Stimulated activated CD8-positive, alpha-beta memory T cell treated with anti-CD3 and anti-CD28 coated beads, Interleukin-7, amount 100 ng/mL, for 24 hours (primary cell): ENCODE results near the gene SBF2.

ENCODE experiments used
- DNase-seq: peaks from one replicate; pipeline ENCODE4 v3.0.0-alpha.2; 2020; ENCODE audit warnings: low read depth

SBF2 gene

DNA sequence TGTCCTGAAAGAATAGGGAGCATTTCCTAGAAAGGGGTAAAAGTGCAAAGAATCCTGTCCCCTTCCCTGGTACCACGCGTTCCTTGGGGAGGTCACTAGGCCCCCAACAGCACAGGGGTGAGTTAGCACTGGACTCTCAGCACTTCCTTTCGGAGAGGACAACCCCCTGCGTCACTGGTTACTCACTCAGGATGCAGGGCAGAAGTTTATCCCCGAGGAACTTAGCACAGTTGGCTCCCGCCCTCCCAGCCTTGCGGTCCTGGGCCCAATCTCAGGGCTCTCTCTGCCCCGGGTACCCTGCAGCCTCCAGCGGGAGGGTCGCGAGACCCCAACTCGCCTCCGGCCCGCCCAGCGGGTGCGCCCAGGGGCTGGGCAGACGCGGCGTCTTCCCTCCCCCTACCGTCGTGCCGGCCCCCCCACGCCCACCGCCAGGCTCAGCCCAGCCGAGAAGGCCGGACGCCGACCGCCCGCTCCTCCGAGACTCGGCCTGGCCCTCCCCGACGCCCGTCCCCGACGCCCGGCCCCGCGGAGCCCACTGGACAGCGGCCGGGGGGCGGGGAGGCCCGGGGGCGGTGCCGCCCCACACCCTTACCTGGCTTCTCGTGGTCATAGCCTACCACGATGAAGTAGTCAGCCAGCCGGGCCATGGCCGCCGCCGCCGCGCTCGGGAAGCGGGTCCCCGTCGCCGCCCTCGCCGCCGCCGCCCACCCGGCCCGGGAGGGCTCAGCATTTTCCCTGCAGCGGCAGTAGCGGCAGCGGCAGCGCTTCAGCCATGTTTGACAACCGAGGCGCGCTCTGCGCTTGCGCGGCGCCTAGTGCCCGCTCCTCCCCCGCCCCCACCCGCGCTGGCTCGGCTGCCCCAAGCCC is at the start of gene SBF2:
TSS of gene SBF2 (minus strand) at position 797 of the 867 bp plus-strand sequence. CDS start at position 647, 150 bp downstream.
- no peak for DNase-seq

DNA sequence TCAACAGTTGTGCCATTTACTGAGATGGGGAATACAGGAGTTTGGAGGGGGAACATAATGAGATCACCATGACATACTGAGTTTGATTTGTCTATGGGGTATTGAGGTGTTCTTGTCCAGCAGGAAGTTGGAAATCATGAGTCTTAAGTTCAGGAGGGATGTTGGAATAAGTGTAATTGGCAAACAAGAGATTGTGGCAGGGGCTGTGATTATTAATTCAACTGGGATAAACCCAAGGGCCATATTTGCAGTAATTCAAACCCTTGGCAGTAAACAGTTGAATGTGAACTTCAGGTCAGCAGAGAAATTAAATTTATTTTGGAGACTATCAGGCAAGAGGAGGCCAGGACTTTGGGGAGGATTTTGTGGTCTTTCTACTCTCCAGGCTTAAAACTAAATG is 44.3 kb upstream of the SBF2 start:
- no peak for DNase-seq

DNA sequence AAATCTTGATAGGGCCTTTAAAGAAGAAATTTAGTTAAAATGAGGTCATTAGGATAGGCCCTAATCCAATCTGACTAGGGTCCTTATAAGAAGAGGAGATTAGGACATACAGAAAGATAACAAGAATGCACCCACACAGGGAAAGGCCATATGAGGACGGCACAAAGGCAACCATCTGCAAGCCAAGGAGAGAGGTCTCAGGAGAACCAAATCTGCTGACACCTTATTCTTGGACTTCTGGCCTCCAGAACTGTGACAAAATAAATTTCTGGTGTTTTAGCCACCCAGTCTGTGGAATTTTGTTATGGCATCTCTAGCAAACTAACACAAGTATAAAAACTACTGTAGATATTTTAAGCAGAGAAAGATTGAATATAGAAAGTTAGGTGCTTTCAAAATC is 39.5 kb upstream of the SBF2 start:
- DNase-seq: no peak

DNA sequence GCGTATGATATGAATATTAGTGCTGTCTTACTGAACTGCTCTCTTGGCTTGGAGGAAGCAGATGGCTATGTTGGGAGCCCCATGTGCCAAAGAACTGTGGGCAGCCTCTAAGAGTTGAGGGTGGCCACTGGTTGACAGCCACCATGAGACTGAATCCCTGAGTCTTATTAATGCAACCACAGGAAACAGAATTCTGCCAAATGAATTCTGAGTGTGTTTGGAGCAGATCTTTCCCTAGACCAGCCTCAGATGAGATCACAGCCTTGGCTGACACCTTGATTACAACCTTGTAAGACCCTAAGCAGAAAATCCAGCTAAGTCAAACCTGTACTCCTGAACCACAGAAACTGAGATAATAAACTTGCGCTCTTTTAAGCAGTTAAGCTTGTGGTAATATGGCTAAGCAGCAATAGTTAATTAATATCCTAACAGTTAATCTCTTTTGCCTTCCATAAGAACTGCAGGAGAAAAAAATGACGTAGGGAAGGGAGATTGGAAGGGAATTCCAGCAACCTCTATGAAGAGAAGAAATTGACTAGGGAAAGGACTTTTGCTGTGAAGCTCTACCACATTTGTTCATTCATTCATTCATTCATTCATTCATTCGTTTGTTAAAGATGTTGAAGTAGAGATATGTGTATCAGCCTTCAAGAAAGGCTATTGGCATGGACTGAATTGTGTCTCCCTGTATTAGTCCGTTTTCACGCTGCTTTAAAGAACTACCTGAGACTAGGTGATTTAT is 37.7 kb upstream of the SBF2 start:
- DNase-seq: no peak

DNA sequence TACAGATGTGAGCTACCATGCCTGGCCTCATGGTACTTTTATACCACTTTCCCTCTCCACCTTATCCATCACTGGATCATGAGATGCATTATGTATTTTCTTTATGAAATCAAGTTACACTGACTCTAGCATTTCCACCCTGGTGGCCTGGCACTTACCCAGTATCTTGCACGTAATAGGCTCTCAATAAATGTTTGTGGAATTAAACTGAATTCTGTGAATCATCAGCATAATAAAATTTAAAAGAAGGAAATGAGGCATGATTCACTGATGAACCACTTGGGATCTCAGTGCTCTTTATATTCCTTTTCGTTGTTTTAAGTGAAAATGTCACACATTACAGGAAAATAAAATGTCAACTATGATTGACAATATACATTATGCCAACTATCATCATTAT is 35.9 kb upstream of the SBF2 start:
- DNase-seq: no peak

DNA sequence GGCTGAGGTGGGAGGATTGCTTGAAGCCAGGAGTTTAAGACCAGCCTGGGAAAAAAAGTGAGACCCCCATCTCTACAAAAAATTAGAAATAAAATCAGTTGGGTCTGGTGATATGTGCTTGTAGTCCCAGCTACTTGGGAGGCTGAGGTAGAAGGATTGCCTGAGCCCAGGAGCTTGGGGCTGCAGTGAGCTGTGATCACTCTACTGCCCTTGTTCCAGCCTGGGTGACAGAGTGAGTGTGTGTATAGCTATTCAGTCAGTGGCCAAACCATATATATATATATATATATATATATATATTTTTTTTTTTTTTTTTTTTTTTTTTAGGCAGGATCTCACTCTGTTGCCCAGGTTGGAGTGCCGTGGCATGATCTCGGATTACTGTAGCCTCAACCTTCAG is 35.3 kb upstream of the SBF2 start:
- DNase-seq: no peak

DNA sequence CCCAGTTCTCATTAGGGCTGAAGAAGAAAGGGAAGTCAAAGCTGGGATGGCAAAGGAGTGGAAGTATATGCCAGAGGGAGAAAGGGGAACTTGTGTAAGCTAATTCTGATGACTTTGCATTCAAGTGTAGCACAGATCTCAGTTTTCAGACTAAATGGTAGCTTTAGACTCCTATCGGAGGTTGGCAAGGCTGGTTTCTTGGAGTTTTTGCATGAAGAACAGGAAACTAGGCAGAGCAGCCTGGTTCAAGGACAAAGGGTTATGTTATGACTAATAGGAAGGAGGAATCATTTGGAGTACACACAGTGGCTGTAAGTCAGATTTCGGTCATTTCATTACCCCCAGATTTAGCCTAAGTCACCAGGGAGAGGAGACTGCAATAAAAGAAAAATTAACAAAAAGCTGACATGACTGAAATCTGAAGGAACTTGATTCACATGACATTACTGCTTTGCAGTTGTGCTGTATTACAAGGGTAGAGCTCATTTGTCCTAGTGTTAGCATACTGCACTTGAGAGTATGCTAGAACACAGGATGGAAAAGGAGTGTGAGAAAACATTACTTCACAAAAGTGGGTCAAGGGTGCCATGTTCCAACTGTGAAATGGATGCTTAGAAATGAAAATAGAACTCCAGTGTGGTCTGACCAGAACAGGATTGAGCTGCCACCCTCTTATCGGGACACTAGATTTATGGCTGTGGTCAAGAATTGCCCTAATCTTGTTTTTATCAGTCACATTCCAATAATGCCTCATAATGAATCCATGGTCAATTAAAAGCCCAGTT is 34.5 kb upstream of the SBF2 start:
- DNase-seq: no peak

DNA sequence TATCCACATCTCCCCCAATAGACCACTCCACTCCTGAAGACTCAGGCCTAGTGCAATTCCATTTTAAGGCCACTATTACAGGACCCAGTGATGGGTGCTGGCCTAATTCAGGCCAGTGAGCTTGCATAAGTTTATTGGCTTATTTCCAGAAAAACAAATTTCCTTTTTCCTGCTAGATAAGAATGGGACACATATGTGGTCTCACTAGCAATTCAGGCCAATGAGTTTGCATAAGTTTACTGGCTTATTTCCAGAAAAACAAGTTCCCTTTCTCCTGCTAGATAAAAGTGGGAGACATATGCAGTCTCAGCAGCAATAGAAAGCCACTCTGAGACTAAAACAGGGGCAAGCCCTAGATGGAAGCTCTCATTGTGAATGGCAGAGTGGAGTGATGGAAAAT is 33.2 kb upstream of the SBF2 start:
- no peak for DNase-seq

DNA sequence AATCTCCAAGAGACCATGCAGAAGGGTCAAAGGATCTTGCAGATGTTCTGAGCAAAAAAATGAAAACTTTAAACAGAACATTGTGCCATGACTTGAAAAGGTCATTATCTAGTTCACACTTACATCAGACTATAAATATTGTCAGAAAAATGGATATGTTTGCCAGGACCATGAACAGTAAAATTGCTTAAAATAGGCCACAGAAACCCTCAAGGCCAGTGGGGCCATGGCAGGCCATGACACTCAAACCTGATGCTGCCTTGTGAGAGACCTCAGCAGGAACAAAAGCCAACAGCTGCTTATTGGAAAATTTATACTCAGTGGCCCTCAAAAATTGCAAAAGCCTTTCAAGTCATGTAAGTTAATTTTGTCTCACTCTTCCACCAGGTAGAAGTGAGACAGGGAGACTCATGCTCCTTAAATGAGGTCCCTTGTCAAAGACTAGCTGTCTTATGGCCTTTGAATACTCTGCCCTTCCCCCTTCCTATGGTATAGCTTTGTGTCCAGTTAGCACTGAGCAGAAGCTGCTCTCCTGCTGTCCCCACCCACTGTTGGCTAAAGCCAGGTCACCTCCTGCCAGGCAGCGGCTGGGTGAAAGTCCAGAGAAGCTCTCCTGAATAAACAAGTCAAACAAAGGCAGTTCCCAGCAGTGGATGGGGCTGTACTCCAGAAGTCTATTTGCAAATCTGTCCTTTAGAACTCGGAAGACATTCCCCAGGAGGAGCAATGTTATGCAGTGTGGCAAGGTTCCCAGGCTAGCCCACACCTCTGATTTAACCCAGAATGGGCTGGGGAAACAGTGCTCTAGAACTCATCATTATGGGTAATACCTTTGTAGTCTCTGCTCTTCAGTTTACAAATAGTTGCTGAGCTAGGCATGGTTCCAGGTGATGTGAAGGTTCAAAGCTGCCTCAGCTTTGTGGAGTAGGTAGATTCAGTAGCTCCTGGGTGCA is 32.3 kb upstream of the SBF2 start:
- no peak for DNase-seq

DNA sequence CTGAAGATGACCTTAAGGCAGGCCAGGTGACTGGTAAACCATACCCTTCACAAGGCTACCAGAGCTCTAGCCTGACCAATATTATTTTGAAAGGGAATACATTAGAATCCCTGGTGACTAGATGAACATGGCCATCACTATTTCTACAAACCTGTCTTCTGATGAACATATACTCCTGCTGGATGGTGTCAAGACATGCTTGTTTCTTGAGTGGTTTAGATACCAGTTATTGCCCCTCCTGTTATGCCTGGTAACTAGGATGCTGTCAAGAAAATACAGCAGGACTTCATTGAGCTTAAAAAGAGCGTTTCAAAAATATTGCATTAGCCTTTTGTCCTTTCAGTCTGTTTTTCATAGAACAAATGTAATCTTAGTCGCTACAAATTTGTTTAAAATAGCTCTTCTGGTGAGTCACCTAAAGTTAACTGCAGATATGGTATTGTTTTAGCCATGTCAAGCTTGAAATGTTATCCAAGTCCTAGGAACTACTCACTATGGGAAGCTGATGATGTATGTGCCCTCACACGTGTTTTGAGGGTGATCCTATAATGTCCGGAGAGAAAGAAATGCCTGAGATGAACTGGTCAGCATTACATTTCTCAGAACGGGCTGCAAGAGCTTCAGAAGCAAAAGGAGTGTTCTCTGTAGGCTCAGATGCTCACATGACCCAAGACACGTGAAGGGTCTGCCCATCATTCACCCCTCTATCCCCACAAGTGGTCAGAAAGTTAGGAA is 31.4 kb upstream of the SBF2 start:
- no peak for DNase-seq

DNA sequence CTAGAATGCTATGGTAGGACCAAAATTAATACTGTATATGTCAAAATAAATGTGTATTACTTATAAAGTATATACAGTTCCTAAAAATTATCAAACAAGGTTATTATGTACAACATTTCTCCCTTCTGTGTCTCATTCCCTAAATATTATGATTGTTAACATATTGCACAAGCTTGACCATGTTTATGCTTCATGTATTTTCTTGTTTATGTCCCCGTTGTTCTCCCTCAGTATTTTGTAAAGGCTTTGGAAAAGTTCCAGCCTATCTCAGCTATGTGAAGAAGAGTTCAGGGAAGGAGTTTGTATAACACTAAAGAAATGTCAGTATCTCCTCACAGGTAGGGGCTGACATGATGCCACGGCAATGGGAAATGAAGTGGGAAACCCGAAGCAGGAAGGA is 30.5 kb upstream of the SBF2 start:
- no peak for DNase-seq

DNA sequence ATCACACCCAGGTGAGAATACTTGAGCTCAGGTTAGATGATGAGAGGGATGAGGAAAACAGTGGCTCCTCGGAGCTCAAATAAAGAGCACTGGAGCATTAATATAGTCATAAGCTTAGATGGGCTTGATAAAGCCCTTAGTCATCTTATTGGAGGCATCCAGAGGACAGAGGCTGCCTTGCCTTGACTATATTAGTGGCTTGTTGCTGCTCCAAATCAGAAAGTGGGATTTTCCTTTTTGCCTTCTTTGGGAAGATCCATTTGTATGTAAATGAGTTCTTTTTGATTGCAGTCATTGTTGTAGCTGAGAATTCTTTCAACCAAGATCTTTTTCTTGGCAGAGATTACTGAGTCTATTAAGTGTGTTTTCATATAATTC is 29.8 kb upstream of the SBF2 start:
- no peak for DNase-seq

DNA sequence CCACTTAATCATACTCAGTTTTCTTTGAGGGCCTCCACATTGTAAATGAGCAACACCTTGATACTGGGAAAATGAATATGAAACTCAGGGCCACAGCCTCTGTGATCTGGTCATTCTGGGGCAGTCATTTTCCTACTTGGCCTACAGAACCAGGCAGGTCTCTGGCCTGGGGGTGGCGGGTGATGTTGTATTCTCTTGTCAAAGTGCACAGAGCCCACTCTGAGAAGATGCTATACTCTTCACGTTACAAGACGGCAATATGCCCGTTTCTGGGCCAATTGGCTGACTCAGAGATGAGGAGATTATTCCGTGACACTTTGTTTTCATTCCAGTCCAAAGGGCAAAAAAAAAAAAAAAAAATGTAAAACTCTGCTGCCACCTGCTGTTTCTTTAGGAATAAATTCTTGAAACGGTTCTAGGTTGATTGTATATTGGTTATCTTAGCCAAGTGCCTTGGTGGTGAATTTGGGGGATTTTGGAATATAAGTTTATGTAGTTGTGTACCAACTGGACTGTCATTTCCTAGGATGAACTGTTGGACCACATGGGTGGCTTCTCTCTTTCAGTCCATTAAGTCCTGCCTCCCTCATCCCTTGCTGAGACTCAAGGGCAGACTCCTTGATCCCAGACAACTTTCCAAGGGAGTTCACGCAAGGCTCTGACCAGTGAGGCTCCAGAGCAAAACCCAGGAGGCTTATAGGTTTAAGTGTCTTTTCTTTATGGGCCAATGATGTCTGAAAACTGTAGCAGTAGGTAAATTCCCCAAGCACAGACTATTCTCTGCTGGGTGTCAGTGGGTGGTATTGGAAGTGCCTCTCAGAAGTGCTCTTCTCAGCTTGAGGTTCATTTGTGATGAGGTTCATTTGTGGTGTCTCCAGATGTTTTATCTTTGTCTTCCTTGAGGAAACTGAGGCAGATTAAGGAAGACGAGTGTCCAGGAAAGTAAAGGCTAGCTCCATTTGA is 29.1 kb upstream of the SBF2 start:
- DNase-seq: no peak

DNA sequence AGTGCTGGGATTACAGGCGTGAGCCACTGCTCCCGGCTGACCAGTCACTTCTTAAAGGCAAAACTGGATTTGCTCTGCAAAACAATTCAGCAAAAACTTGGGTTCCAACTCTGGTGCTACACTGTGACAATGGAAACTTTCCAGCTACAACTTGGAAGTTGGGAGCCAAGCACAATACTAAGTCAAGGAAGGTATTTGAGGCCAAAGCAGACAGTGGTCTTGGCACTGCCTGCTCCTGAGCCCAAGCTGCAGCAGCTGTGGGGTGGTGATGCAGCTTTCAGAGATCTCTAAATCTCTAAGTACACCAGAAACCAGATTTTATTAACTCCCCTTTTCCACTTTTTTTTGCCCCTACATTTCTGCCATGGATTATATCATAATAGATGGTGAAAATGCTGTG is 28.4 kb upstream of the SBF2 start:
- DNase-seq: no peak

DNA sequence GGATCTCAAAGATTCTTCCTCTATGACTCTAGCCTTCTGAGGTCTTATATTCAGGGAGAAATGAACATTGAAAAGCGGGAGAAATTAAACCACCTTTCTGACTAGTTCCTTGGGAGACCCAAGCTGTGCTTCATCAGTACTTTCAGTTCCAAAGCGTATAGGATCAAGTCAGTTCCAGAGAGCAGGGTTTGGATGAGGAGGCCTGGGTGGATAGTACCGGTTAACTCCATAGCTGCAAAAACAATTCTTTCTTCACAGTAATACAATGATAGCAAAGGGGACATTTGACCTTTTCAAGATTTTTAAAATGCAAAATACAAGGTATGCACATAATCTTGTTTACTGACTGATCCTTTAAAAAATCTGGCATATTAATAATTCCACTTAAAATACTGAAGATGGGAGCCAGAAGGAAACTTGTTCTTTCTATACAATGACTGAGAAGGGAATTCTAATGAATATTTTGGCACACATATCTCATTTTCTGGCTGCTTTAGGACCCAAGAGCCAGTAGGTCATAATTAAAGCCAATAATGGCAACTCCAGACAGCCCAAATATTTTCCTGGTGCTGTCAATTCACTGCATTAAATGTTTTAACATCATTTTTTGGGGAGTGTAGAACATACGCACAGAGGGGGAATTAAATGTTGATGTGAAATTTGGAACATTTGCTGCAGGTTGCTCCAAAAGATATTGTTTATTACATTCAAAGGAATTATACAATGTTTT is 26.9 kb upstream of the SBF2 start:
- no peak for DNase-seq

DNA sequence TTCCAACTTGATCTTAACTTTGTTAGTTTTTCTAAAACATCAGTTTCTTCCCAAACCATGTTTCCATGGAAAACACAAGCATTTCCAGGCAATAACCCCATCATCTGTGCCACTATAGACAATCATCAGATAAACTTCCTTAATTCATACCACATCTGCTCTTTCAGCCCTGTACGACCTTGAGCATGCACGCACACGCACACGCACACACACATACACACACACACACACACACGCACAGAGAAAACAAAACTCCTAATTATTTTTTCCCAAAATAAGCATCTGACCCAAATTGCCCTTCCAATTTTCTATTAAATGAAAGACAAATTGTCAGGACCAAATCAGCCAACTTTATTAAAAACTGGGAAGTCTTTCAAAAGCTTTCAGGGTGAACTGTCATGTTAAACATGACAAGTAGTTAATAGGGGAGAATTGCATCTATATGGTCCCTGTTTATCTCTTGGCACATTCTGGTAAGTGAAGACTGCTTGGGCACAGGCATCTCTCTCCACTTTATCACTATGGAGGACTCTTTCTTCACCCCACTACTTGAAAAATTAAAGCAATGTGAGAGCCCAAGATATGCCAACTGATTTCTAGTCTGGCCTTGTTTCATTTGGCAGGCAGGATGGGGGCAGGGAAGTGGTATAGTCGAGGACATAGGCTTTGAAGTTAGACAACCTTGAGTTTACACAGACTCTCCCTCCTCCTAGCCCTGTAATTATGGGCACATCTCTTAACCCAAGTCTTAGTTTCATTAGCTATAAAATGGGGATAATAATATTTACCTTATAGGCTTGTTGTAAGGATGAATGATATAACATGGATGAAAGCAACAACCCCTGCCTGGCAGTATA is 25.9 kb upstream of the SBF2 start:
- DNase-seq: no peak

DNA sequence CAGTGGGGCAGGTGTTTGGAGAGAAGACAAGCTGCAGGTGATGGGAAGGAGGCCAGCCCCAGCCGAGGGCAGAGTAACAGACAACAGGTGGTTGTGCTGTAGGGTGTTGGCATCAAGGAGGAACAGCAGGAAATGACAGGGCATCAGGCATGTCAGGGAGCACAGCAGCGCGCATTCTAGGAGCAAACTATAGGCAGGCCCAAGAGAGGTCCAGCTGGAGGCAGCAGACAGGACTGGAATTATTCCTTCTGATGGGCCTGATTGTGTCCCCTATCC is 24.4 kb upstream of the SBF2 start:
- DNase-seq: no peak

DNA sequence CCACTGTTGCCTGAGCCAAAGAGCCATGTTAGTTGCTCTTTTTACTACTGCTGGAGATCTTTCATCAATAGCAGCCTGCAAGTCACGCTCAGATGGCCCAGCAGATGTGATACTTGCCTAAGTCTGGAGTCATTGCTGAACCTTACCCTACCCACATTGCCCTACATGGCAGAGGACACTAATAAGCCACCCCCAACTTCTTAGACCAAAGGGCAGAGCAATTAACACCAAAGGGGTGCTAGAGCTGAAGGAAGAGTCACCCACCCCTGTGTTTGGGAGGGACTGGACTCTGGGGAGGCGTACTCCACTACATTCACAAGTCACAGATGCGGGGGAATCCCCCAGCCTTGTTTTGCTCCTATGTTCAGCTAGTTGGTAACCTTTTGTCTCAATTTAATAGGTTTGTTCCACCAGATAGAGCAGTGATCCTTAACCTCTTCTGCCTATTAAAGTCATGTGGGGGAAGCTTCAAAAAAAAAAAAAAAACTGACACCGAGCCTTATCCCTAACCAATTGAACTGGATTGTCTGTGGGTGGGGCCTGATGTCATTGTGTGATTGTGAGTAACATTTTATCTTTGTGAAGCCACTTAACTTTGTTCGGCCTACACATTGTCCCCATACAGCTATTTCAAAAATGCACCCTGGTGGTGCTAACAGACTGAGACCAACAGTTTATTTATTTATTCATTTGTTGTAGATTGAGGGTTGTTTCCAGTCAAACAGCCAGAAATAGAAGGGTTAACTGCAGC is 23.9 kb upstream of the SBF2 start:
- DNase-seq: no peak
